Smooth muscle cell (in vitro differentiated cells): ENCODE measurements around the gene ERCC5. TPM values are rescaled to one million over a fixed set of nuclear protein-coding genes. Genes with fewer than 3 reads are reported as not detected.

Source experiments
- DNase-seq: peaks from one replicate; lab custom pipeline; 2025; ENCODE audit not compliant: unreplicated experiment; lab: John Stamatoyannopoulos, UW
- H2AFZ ChIP-seq: fragments of 200-600 bp; sonication (generic); 2 replicates; pipeline ENCODE4 v1.6.0; 2016; ENCODE audit warnings: antibody characterized with exemption, low read depth, mild to moderate bottlenecking
- H3F3A ChIP-seq: fragments of 200-600 bp; sonication (generic); 2 replicates; pipeline ENCODE4 v1.6.0; 2017; ENCODE audit warnings: antibody characterized with exemption, low read depth
- H3K27ac ChIP-seq: fragments of 200-600 bp; sonication (generic); 2 replicates; pipeline ENCODE4 v1.5.1; 2016; ENCODE audit warnings: low read depth, mild to moderate bottlenecking
- H3K27me3 ChIP-seq: fragments of 200-600 bp; sonication (generic); 2 replicates; pipeline ENCODE4 v1.6.1; 2016; ENCODE audit warnings: low read depth, mild to moderate bottlenecking
- H3K36me3 ChIP-seq: fragments of 200-600 bp; sonication (generic); 2 replicates; pipeline ENCODE4 v1.5.1; 2016; ENCODE audit warnings: low read depth
- H3K4me1 ChIP-seq: fragments of 200-600 bp; sonication (generic); 2 replicates; pipeline ENCODE4 v1.5.1; 2016; ENCODE audit warnings: low read depth
- H3K4me2 ChIP-seq: fragments of 200-600 bp; sonication (generic); 2 replicates; pipeline ENCODE4 v1.6.0; 2016; ENCODE audit warnings: mild to moderate bottlenecking
- H3K4me3 ChIP-seq: fragments of 200-600 bp; sonication (generic); 2 replicates; pipeline ENCODE4 v1.5.1; 2016; ENCODE audit warnings: mild to moderate bottlenecking
- H3K79me2 ChIP-seq: fragments of 200-600 bp; sonication (generic); 2 replicates; pipeline ENCODE4 v1.6.0; 2016; ENCODE audit warnings: low read depth, mild to moderate bottlenecking
- H3K9ac ChIP-seq: fragments of 200-600 bp; sonication (generic); 2 replicates; pipeline ENCODE4 v1.6.0; 2016; ENCODE audit warnings: low read depth
- H3K9me3 ChIP-seq: fragments of 200-600 bp; sonication (generic); replicated peaks from 2 replicates; pipeline ENCODE4 v1.5.1; 2016; ENCODE audit warnings: low read depth
- H4K20me1 ChIP-seq: fragments of 200-600 bp; sonication (generic); 2 replicates; pipeline ENCODE4 v1.6.0; 2016; ENCODE audit warnings: low read depth
- CTCF ChIP-seq: fragments of 200-600 bp; sonication (generic); IDR thresholded peaks from 2 replicates; pipeline ENCODE4 v1.5.1; 2017; ENCODE audit warnings: borderline replicate concordance, mild to moderate bottlenecking, antibody characterized with exemption; ENCODE audit not compliant: insufficient read depth, poor library complexity, severe bottlenecking
- WGBS: methylation state at CpG from one replicate; pipeline ENCODE4 v1.1.7; 2016; ENCODE audit warnings: low lambda C conversion rate; 5-methylcytosine and 5-hydroxymethylcytosine counted together
- polyA plus RNA-seq: library from polyadenylated mRNA; unstranded; fragments of >200 nt; fragmentation: Nextera tagmentation; extraction: Ambion mirVana; gene quantifications from 2 replicates; pipeline ENCODE4 v1.2.1, GENCODE V29; 2016
- total RNA-seq: library from RNA; depleted of rRNA; stranded (reverse); fragments of >200 nt; gene quantifications from 2 replicates; pipeline ENCODE4 v1.2.3, GENCODE V29; 2014

The ERCC5 gene
- total and polyA plus RNA-seq, 2 experiments from 2014 or later: 30.1 to 65.2 TPM

DNA sequence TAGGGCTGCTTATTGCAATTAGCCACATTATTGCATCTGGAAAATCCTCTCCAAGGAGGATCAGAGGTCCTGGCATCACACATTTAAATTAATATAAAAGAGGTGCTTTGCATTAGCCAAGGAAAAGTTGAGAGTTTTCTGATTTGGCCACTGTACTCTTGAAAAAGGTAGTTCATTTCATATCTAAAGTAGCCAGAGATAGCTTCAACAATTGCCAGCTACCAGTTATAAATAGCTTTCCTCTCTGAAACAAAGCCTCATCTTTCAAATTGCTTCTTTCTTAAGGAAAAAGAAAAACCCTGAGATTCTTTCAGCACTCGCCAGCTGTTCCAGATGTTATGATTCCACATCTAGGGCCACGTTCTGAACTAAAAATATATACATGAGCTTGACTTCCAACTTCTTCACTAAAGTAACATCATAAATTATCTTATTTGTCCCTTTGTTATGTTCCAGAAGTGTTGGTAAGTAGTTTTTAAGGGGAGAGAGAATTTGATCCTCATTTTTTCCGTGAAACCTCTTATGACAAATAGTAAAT lies 69.6 kb downstream of the ERCC5 start:
- Histone ChIP-seq H3K4me1 (peaks cover 6% of the 10 kb centered on the region), H3K9me3 (no peaks in the 10 kb centered on the region), H3K4me3 (no peak overlapping the region), H3K36me3 (no peaks in the 10 kb centered on the region), H3K27me3 (peaks cover 13% of the 10 kb centered on the region), H3K9ac (no peak overlapping the region), H3F3A (no peaks in the 10 kb centered on the region), H3K4me2 (no peak overlapping the region), H2AFZ (no peak overlapping the region), H3K79me2 (no peaks in the 10 kb centered on the region), H3K27ac (no peak overlapping the region), H4K20me1 (no peaks in the 10 kb centered on the region)
- DNase-seq: no peak
- WGBS: 68% methylated on average over 3 of the region's 3 CpGs
- TF ChIP-seq CTCF: no peak

- Histone ChIP-seq H3F3A (no peaks in the 10 kb centered on the region), H3K27me3 (peaks cover 29% of the 10 kb centered on the region), H3K4me1 (no peaks in the 10 kb centered on the region), H2AFZ (no peak overlapping the region), H4K20me1 (no peaks in the 10 kb centered on the region), H3K36me3 (no peaks in the 10 kb centered on the region), H3K4me3 (no peak overlapping the region), H3K4me2 (no peak overlapping the region), H3K9me3 (no peaks in the 10 kb centered on the region), H3K79me2 (no peaks in the 10 kb centered on the region), H3K9ac (no peak overlapping the region), H3K27ac (no peak overlapping the region)
- WGBS: 91% methylated on average over 3 of the region's 3 CpGs
- no peak for TF ChIP-seq CTCF
- DNase-seq: no peak
Observed at GRCh38 chr13:102917019-102917418, 71.2 kb downstream of the ERCC5 start.

GRCh38 chr13:102922184-102922583 lies 76.4 kb downstream of the ERCC5 start:
- TF ChIP-seq CTCF: no peak
- 84% methylated on average over 5 of the region's 5 CpGs for WGBS
- Histone ChIP-seq H3K27ac (no peak overlapping the region), H3K4me2 (no peak overlapping the region), H3K4me3 (no peak overlapping the region), H3K9ac (no peak overlapping the region), H3K4me1 (no peaks in the 10 kb centered on the region), H3K27me3 (peaks cover 29% of the 10 kb centered on the region), H3K9me3 (no peaks in the 10 kb centered on the region), H3F3A (no peaks in the 10 kb centered on the region), H3K36me3 (no peaks in the 10 kb centered on the region), H4K20me1 (no peaks in the 10 kb centered on the region), H3K79me2 (no peaks in the 10 kb centered on the region), H2AFZ (no peak overlapping the region)
- DNase-seq: no peak

Other genes with a start within 250 kb of the ERCC5 start
- 38.7 and 51.6 TPM in 2 replicates for gene TPP2, start 249.0 kb upstream of the ERCC5 start, total RNA-seq
- gene TPP2, start 249.0 kb upstream of the ERCC5 start, polyA plus RNA-seq: 13.0 and 14.2 TPM in 2 replicates
- gene METTL21C, start 151.0 kb upstream of the ERCC5 start, total RNA-seq: not detected in 2 replicates
- gene METTL21C, start 151.0 kb upstream of the ERCC5 start, polyA plus RNA-seq: not detected in 2 replicates
- gene TEX30, start 72.2 kb upstream of the ERCC5 start, total RNA-seq: 14.0 and 15.3 TPM in 2 replicates
- 17.2 and 17.4 TPM in 2 replicates for gene TEX30, start 72.2 kb upstream of the ERCC5 start, polyA plus RNA-seq
- gene POGLUT2, start 47.1 kb upstream of the ERCC5 start, total RNA-seq: 34.5 and 49.3 TPM in 2 replicates
- 27.9 and 41.7 TPM in 2 replicates for gene POGLUT2, start 47.1 kb upstream of the ERCC5 start, polyA plus RNA-seq
- 7.7 and 19.6 TPM in 2 replicates for gene BIVM, start 46.9 kb upstream of the ERCC5 start, total RNA-seq
- 7.8 and 9.1 TPM in 2 replicates for gene BIVM, start 46.9 kb upstream of the ERCC5 start, polyA plus RNA-seq
- not detected in 2 replicates for gene SLC10A2, start 220.4 kb downstream of the ERCC5 start, total RNA-seq
- gene SLC10A2, start 220.4 kb downstream of the ERCC5 start, polyA plus RNA-seq: not detected in 2 replicates